ENCODE data around the gene NANOS1. TPM values are rescaled to one million over a fixed set of nuclear protein-coding genes. Genes with fewer than 3 reads are reported as not detected.

The NANOS1 gene
- total and polyA plus RNA-seq, 2 of the 8 experiments (the other 6 are each of a cell fraction or from before 2014, with no cell fraction given) = 3.1 to 3.9 TPM

DNA sequence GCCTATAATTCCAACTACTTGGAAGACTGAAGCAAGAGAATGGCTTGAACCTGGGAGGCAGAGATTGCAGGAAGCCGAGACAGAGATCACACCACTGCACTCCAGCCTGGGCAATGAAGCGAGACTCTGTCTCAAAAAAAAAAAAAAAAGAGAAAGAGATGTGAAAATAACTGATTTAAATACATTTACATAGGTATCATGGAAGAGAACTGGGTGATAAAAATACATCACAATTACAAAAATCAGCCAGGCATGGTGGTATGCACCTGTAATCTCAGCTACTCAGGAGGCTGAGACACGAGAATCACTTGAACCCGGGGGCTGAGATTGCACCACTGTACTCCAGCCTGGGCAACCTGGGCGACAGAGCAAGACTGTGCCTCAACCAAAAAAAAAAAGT is 19.8 kb downstream of the NANOS1 start (continued):
- TF ChIP-seq CHD7 (IDR thresholded peaks at IDR 0.05; ENCODE audit: insufficient replicate concordance, low read length) = no peak
- no peak for TF ChIP-seq SAP30 (IDR thresholded peaks at IDR 0.05; ENCODE audit: insufficient read depth, insufficient replicate concordance, low read length)
- TF ChIP-seq TBP (IDR thresholded peaks at IDR 0.05; ENCODE audit: low read depth, low read length) = no peak
- no peak for TF ChIP-seq RBBP5 (IDR thresholded peaks at IDR 0.05; ENCODE audit: borderline replicate concordance, low read depth, low read length)
- TF ChIP-seq CBX8 (IDR thresholded peaks at IDR 0.05; ENCODE audit: borderline replicate concordance, low read depth, low read length) = no peak
- no peak for TF ChIP-seq FOSL1 (IDR thresholded peaks at IDR 0.05; ENCODE audit: insufficient read depth, low read depth, low read length)
- no peak for TF ChIP-seq SP2 (IDR thresholded peaks at IDR 0.05; ENCODE audit: low read length)
- no peak for TF ChIP-seq HDAC6 (IDR thresholded peaks at IDR 0.05; ENCODE audit: low read depth, low read length)
- TF ChIP-seq KDM5A (IDR thresholded peaks at IDR 0.05; ENCODE audit: low read length) = no peak
- no peak for TF ChIP-seq POLR2AphosphoS5 (IDR thresholded peaks at IDR 0.05; ENCODE audit: low read depth, low read length)
- TF ChIP-seq, protein P1, sequence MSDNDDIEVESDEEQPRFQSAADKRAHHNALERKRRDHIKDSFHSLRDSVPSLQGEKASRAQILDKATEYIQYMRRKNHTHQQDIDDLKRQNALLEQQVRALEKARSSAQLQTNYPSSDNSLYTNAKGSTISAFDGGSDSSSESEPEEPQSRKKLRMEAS (IDR thresholded peaks at IDR 0.05) = no peak
- no peak for TF ChIP-seq SIX5 (IDR thresholded peaks at IDR 0.05; ENCODE audit: low read depth, low read length)
